Ureter (tissue), 1 donor: ENCODE measurements around the gene ZNF630. TPM values are rescaled to one million over a fixed set of nuclear protein-coding genes. Genes with fewer than 3 reads are reported as not detected.
"Not testable (repeated sequence)": the region's sequence is repeated elsewhere in the genome, so short reads cannot be mapped to it uniquely, and the experiment has no call there.

ENCODE experiments used
- DNase-seq: peaks from one replicate; pipeline ENCODE4 v3.0.0-alpha.2; 2020; ENCODE audit warnings: low spot score
- total RNA-seq: library from RNA; stranded (reverse); gene quantifications from one replicate; pipeline ENCODE4 v1.2.4, GENCODE V29; 2023
- donor health status: DM: yes; HTN: yes; CAD: no.

ZNF630 gene
- total RNA-seq, 1 donor from 2014 or later = 5.4 TPM

DNA sequence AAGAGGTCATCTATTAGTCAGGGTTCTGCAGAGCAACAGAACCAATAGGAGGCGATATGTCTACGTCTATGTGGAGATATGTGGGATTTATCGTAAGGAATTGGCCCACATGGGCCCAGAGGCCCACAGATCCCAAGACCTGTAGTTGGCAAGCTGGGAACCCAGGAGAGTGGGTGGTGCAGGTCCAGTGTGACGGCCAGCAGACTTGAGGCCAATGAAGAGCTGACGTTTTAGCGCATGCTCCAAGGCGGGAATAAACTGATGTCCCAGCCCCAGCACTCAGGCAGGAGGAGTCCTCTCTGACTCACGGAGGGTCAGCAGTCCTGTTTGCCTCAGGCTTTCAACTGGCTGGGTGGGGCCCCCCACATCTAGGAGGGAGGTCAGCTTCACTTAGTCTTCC lies 43.3 kb downstream of the ZNF630 start:
- no peak for DNase-seq

DNA sequence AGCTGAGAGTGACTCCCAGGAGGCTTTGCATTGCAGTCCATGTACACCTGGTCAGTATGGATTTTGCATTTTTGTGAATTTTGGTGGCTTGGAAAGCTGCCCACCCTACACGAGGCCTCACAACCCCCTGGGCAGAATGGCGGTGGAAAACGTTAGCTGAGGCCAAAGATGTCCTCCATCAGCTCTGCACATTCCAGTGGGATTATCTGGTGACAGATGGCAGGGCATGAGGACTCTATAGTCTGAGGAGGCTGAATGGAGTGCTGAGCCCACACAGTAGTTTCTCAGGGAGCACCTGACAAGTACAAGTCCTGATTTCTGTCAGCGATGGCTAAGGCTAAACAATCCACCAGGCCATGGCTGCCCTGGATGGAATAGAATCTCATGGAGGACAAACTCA lies 43.9 kb downstream of the ZNF630 start:
- not testable (repeated sequence) for DNase-seq

DNA sequence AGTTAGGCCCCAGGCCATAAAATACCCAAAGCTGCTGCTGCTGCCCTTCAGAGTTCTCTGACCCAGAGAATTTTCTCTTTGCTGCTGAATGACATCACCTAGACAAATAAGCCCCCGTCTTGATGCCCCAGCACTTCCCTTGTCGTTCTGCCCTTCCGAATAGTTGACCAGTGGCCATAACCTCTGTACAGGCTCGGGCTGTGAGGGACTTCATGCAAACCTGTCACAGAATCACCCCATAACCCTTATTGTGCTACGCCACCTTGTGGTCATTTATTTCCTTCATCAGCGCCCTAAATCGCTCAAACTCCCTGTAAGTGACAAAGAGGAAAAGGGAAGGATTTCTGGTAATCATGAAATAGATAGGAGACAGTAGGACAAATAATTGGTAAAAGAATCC lies 45.9 kb downstream of the ZNF630 start:
- no peak for DNase-seq

DNA sequence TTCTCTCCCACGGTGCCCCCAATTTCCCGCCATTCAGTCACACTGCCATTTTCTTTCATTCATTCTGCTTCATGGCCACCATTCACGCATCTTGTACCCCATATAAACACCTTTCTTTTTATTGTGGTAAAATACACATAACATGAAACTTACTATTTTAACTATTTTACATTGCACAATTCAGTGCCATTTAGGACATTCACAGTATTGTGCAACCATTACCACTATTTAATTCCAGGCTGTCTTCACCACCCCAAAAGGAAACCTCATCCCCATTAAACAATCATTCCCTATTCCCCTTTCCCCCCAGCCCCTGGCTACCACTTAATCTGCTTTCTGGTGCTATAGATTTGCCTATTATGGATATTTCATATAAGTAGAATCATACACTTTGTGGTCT lies 48.7 kb downstream of the ZNF630 start:
- no peak for DNase-seq

DNA sequence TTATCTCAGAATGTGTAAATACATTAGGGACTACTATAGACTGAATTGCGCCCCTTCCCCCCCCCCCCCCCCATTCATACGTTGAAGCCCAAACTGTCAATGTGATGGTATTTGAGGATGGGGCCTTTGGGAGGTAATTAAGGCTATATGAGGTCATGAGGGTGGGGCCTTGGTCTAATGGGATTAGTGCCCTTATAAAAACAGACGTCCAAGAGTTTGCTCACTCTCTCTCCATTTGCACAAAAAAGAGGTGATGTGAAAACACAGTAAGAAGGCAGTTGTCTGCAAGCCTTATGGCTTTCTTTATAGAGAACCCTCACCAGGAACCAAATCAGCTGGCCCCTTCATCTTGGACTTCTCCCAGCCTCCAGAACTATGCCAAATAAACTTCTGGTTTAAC lies 49.3 kb downstream of the ZNF630 start:
- DNase-seq = no peak

DNA sequence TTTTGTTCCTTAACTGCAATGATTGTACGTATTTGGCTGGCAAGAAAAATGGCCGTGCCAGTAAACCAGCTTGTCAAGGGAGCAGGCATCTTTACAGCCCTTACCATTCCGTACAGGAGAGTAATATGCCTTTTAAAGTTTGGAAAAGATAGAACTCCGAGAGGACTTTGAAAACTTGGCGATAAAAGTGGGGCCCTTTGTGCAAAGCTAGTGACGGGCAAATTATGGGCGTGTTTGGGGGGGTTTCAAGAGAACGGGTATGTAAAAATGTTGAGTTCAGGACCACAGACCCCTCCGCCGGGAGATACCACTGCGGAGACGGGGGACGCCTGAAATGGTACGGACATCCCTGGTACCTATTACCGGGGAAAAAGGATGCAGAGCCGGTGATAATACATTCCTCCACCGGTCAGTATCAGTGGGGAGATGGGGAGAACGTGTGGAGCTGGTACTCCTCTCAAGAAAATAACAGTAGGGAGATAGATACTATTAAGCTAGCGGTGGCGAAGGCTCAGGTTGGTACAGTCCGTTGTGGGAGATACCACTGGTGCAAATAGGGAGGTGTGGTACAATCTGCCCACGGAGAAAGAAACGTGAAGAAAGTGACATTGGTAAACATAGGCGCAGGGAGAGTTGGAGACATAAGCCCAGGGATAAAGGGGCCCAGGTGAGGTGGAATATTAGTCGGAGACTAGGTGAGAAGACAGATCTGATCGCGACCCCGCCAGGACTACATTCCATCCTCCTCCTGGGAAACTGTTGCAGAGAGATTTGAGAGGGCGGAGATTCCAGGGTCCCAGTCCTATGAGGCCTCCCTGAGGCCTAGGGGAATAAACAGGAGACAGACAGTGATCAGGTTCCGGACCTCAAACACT lies 50.2 kb downstream of the ZNF630 start:
- peak; percentile 75 for DNase-seq

DNA sequence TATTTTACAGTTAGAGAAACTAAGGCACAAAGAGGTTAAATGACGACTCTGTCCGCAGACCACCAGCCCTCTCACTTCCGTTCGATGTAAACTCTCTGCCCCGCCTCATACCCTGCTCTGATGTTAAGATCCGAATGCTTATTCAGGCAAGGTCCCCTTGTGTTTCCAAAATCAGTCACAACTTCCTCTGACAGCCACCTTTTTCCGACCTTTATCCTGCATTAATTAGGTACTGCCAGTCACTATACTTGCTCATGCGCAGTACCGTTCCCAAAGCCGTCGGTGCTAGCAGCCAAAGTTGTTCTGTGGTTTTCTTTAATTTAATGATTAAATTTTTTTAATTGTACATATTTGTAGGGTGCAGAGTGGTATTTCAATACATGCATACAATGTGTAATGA lies 51.0 kb downstream of the ZNF630 start:
- not testable (repeated sequence) for DNase-seq

DNA sequence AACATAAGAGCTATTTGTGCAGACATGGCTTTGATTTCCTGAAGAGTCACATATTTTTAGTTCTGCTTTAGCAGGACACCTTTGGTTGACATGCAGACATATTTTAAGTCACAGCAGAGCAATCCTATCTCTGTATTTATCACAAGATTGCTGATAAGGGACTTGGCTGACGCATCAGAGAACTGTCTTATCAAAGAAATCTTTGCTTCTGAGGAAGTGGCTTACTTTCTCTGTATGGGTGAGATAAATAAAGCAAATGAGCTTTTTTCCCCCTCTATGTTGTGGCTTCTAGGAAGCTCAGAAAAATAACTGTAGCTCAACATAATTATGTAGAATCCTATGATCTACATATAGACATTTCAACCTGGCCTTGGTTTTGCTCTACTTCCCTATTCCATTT lies 51.5 kb downstream of the ZNF630 start:
- DNase-seq = not testable (repeated sequence)

DNA sequence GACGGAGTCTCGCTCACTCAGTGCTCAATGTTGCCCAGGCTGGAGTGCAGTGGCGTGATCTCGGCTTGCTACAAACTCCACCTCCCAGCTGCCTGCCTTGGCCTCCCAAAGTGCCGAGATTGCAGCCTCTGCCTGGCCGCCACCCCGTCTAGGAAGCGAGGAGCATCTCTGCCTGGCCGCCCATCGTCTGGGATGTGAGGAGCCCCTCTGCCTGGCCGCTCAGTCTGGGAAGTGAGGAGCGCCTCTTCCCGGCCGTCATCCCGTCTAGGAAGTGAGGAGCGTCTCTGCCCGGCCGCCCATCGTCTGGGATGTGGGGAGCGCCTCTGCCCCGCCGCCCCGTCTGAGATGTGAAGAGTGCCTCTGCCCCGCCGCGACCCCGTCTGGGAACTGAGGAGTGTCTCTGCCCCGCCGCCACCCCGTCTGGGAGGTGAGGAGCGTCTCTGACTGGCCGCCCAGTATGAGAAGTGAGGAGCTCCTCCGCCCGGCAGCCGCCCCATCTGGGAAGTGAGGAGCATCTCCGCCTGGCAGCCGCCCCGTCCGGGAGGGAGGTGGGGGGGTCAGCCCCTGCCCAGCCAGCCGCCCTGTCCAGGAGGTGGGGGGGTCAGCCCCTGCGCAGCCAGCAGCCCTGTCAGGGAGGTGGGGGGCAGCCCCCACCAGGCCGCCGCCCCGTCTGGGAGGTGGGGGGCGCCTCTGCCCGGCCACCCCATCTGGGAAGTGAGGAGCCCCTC lies 54.7 kb downstream of the ZNF630 start:
- DNase-seq = not testable (repeated sequence)

DNA sequence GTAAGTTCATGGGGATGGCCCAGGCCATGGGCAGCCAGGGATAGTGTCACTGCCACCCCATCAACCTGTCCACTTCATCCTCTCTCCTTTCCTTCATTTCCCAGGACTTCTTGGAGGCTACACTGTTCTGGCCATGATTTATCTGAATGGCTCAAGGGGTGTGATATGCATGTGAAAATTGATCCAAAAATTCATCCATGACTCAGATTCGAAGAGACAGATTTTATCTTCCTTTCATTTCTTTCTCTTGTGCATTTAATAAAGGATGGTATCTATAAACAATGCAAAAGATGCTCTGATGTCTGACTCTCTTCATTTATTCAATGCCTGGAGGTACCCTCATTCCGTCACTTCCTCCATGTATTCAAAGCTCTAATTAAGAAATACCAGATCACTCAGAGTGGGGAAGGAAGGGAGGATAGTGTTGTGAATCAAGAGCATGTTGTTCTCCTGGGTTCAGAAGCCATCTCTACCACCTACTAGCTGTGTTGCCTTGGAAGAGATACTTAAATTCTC lies 61.9 kb downstream of the ZNF630 start:
- DNase-seq = not testable (repeated sequence)

Other genes with a start within 250 kb of the ZNF630 start
- gene ZNF81, start 234.7 kb downstream of the ZNF630 start, total RNA-seq = 15.4 TPM
- 7.0 TPM for gene ZNF182, start 67.7 kb downstream of the ZNF630 start, total RNA-seq
- gene SPACA5, start 64.7 kb downstream of the ZNF630 start, total RNA-seq = not detected
- not detected for gene SPACA5B, start 59.0 kb upstream of the ZNF630 start, total RNA-seq
- gene SSX5, start 125.2 kb upstream of the ZNF630 start, total RNA-seq = not detected
- gene SSX1, start 183.8 kb upstream of the ZNF630 start, total RNA-seq = not detected